ENCODE measurements around the gene HEATR1.

The HEATR1 gene, protein sequence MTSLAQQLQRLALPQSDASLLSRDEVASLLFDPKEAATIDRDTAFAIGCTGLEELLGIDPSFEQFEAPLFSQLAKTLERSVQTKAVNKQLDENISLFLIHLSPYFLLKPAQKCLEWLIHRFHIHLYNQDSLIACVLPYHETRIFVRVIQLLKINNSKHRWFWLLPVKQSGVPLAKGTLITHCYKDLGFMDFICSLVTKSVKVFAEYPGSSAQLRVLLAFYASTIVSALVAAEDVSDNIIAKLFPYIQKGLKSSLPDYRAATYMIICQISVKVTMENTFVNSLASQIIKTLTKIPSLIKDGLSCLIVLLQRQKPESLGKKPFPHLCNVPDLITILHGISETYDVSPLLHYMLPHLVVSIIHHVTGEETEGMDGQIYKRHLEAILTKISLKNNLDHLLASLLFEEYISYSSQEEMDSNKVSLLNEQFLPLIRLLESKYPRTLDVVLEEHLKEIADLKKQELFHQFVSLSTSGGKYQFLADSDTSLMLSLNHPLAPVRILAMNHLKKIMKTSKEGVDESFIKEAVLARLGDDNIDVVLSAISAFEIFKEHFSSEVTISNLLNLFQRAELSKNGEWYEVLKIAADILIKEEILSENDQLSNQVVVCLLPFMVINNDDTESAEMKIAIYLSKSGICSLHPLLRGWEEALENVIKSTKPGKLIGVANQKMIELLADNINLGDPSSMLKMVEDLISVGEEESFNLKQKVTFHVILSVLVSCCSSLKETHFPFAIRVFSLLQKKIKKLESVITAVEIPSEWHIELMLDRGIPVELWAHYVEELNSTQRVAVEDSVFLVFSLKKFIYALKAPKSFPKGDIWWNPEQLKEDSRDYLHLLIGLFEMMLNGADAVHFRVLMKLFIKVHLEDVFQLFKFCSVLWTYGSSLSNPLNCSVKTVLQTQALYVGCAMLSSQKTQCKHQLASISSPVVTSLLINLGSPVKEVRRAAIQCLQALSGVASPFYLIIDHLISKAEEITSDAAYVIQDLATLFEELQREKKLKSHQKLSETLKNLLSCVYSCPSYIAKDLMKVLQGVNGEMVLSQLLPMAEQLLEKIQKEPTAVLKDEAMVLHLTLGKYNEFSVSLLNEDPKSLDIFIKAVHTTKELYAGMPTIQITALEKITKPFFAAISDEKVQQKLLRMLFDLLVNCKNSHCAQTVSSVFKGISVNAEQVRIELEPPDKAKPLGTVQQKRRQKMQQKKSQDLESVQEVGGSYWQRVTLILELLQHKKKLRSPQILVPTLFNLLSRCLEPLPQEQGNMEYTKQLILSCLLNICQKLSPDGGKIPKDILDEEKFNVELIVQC (N-terminal part only)

GRCh38 chr1:236603991-236604904 is at the start of gene HEATR1:
HEATR1 (minus strand) TSS chr1:236604516; CDS start chr1:236604095, 421 bp downstream.
- in situ Hi-C loops (cut with MboI; ENCODE audit: low sequenced_read_pairs), result loop anchor here (25.0 kb wide), 2 partner anchors 258 to 783 kb away; no protein-coding TSS in a partner anchor

DNA sequence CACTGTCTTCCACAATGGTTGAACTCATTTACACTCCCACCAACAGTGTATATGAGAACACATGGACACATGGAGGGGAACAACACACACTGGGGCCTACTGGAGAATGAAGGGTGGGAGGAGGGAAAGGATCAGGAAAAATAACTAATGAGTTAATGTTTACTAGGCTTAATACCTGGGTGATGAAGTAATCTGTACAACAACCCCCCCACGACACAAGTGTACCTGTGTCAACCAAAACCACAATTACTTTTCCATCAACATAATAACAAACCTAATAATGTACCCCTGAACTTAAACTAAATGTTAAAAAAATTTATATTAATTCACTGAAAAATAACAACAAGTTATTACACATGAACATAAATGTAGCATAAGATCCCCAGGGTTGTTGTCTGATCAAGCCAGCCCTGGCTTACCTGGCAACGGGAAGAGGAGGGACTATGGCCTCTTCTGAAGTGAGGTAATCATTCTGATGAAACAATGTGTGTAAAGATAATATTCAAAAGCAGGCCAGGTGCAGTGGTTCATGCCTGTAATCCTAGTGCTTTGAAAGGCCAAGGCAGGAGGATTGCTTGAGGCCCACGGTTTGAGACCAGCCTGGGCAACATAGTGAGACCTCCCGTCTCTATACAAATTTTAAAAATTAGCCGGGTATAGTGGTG is 40.8 kb upstream of the HEATR1 start:
- in situ Hi-C loops (cut with MboI; ENCODE audit: low sequenced_read_pairs), result no loop called here

DNA sequence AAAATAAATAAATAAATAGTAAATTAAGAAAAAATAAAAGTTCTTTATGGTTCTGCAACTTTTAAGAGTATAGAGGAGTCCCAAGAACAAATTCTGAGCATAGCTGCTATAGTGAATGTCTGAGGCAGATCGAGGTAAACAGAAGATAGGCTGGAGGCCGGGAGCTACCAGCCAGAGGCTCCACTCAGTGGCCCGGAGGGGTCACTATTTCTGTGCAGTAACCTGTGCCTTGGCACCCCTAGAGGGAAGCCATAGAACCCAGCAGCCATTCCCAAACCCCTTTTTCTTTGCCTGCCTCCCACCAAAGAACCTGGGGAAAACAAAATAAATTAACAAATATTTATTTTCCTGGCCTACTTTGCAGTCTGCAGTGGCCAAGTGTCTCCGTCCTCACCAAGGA is 38.4 kb upstream of the HEATR1 start:
- in situ Hi-C loops (cut with MboI; ENCODE audit: low sequenced_read_pairs), result no loop called here

- in situ Hi-C loops (cut with MboI; ENCODE audit: low sequenced_read_pairs), result no loop called here
Measured at GRCh38 chr1:236639686-236640085, 35.4 kb upstream of the HEATR1 start.

GRCh38 chr1:236638945-236639344 is 34.6 kb upstream of the HEATR1 start:
- in situ Hi-C loops (cut with MboI; ENCODE audit: low sequenced_read_pairs), result no loop called here

- in situ Hi-C loops (cut with MboI; ENCODE audit: low sequenced_read_pairs), result no loop called here
Measured at GRCh38 chr1:236636017-236636416, 31.7 kb upstream of the HEATR1 start.

- in situ Hi-C loops (cut with MboI; ENCODE audit: low sequenced_read_pairs), result no loop called here
Measured at GRCh38 chr1:236627727-236628408, 23.6 kb upstream of the HEATR1 start.

GRCh38 chr1:236623371-236624166 is 19.3 kb upstream of the HEATR1 start:
- in situ Hi-C loops (cut with MboI; ENCODE audit: low sequenced_read_pairs), result loop anchor here (25.0 kb wide), 2 partner anchors 239 to 764 kb away; no protein-coding TSS in a partner anchor

DNA sequence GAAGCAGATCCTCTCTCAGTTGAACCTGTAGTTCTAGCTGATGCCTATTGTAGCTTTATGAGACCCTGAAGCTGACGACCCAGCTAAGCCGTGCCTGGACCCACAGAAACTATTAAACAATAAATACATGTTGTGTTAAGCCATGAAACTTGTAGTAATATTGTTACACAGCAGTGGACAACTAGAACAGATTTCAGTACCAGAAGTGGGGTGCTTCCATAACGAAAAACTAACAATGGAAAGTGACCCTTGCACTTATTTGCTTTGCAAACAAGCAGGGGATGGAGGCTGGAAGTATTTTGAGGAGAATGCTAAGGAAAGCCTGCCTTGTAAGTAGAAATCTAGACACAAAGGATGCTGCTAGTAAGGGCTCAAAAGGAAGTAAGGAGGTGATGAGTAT is 18.1 kb upstream of the HEATR1 start:
- in situ Hi-C loops (cut with MboI; ENCODE audit: low sequenced_read_pairs), result loop anchor here (25.0 kb wide), 2 partner anchors 240 to 765 kb away; no protein-coding TSS in a partner anchor

DNA sequence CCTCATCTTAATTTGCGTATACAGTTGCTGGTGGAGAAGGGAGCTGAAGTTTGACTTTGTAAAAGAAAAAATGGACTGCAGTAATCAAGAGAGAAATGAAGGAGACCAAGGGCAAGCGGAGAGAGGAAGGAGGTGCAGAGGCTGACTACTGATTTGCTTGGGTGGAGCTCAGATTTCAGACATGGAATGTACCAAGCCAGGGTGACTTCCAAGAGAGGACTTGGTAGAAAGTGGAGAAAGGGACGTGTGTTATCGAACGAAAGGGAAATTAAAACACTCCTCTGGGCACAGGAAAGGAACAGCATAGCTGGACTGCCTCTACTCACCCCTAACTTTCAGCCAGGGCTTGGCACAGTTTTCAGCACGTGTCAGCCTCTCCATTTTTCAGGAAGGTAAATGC is 15.1 kb upstream of the HEATR1 start:
- in situ Hi-C loops (cut with MboI; ENCODE audit: low sequenced_read_pairs), result loop anchor here (25.0 kb wide), 2 partner anchors 243 to 768 kb away; no protein-coding TSS in a partner anchor

DNA sequence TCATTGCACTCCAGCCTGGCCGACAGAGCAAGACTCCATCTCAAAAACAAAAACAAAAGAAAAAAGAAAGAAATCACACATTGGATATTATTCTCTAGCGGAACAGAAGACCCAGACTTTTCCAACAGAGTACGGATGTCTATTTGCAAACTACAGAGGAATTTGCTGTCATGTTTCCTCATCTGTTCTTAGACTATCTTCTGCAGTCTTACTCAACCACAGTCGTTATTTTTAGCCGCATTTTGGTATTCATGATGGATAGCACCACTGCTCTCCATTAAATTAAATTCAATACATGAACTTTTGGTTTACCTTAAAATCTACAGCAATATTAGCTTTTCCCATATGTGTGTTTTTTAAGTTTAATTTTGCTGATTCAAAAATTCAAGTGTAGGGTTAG is 14.2 kb upstream of the HEATR1 start:
- in situ Hi-C loops (cut with MboI; ENCODE audit: low sequenced_read_pairs), result loop anchor here (25.0 kb wide), 2 partner anchors 244 to 769 kb away; no protein-coding TSS in a partner anchor

DNA sequence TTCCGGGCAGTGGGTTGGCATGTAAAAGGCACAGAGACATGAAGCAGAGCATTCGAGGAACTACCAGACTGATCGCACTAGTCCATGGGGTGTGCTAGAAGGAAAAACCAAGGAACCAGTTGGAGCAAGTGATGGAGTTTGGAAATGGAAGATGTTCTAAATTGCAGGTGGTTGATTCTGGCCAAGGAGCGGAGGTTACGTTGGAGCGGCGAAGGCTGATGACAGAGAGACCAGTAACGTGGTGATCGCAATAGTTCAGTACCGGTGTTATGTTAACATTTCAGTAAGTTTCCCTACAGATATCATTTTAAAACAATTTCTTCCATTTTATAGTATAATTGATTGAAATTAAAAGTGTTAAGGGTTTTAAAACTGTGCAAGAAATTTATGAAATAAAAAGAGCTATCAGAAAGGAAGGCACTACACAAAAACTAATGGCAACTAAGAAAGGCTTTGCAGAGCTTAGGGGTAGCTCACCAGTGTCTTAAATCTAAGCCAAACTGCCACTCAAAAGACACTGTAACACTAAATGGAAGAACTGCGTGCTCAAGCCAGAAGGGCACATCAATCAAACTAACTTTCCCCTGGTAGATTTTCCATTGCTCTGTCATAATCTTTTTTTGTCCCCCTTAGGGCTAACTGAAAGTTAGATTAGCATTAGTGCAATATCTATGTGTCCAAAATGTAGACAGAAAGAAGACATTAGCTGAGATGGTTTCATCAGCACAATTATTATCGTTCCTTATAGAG is 11.3 kb upstream of the HEATR1 start:
- in situ Hi-C loops (cut with MboI; ENCODE audit: low sequenced_read_pairs), result loop anchor here (25.0 kb wide), 2 partner anchors 247 to 772 kb away; no protein-coding TSS in a partner anchor

DNA sequence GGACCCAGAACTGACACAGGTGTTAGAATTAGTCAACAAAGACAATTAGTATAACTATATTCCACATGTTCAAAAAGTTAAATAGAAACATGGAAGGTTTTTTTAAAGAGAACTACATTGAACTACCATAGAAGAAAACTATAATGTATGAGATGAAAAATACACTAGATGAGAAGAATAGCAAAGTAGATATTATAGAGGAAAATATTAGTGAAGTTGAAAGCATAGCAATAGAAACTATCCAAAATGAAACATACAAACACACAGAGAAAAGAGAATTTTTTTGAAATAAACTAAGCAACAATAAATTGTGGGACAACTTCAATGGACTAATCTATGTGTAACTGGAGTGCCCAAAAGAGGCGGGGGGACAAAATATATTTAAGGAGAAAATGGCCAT is 8.0 kb upstream of the HEATR1 start:
- in situ Hi-C loops (cut with MboI; ENCODE audit: low sequenced_read_pairs), result loop anchor here (25.0 kb wide), 2 partner anchors 250 to 775 kb away; no protein-coding TSS in a partner anchor

- in situ Hi-C loops (cut with MboI; ENCODE audit: low sequenced_read_pairs), result loop anchor here (25.0 kb wide), 2 partner anchors 253 to 778 kb away; no protein-coding TSS in a partner anchor
Measured at GRCh38 chr1:236608930-236609726, 4.8 kb upstream of the HEATR1 start.

DNA sequence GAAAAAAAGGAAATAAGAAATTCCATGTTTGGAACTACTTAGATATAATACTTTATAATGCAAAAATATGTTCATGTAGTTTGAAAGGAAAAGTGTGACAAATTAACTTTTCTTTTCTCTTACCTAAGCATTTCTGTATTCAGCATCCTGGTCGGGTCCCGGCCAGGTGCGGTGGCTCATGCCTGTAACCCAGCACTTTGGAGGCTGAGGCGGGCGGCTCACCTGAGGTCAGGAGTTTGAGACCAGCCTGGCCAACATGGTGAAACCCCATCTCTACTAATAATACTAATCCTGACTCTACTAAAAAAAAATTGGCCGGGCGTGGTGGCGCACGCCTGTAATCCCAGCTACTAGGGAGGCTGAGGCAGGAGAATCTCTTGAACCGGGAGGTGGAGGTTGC is 3.3 kb upstream of the HEATR1 start:
- in situ Hi-C loops (cut with MboI; ENCODE audit: low sequenced_read_pairs), result loop anchor here (25.0 kb wide), 2 partner anchors 255 to 780 kb away; no protein-coding TSS in a partner anchor
